HG03025 (cell line): ENCODE data around the gene GLIS1.

Experiments
- ATAC-seq: cut with Tn5 transposase; IDR thresholded peaks from one replicate; pipeline ENCODE4 v1.9.1; 2021; ENCODE audit warnings: mild to moderate bottlenecking, moderate library complexity; ENCODE audit not compliant: unreplicated experiment, low FRiP score

Gene GLIS1

DNA sequence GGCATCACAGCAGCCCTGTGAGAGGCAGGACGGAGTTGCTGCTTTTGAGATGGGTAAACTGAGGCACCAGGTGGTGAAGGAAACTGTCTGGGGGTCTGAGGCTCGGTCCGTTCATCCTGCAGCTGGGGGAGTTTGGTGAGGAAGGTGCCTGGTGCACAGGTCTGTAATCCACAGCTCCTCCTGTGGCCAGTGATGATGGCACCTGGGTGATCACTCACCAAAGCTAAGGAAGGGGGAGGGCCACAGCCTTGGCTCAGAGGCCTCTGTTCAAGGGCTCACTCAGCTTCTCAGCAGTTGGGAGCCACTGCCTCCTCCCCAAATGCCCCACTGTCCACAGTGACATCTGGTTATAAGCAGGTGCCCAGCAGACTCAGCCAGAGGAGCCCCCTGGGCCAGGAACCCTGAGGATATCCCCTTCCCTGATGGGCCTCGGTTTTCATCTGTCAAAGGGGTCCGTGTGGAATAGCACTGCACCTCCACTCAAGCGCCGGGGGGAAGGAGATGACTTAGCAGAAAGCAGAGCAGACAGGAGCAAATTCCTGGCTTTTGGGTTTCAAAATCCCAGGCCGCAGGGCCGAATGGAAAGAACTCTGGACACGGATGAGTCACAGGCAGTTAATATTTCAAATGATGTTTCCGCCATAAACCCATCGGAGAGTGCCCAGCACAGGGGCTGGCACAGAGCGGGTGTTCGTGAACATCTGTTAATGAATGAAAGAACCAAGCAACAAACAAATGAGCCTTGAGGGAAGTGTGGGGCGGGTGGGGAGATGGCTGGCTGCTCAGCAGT, 197.0 kb downstream of the GLIS1 start:
- ATAC-seq = no peak

DNA sequence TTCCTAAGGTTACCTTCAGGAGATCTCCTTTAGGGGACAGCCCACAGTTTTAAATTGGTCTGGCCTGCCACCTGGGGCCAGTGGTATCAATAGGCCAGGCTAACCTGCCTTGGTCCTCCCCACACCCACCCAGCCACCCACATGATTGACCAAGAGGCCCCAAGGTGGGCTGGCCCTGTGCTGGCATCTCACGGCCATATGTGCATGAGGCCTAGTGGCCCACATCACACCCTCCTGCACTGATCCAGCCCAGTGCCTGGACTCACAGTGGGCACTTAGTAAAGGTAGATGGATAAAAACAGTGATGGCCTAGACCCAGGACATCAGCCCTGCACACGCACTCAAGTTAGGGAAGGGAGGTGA, 197.7 kb downstream of the GLIS1 start:
- ATAC-seq = no peak

DNA sequence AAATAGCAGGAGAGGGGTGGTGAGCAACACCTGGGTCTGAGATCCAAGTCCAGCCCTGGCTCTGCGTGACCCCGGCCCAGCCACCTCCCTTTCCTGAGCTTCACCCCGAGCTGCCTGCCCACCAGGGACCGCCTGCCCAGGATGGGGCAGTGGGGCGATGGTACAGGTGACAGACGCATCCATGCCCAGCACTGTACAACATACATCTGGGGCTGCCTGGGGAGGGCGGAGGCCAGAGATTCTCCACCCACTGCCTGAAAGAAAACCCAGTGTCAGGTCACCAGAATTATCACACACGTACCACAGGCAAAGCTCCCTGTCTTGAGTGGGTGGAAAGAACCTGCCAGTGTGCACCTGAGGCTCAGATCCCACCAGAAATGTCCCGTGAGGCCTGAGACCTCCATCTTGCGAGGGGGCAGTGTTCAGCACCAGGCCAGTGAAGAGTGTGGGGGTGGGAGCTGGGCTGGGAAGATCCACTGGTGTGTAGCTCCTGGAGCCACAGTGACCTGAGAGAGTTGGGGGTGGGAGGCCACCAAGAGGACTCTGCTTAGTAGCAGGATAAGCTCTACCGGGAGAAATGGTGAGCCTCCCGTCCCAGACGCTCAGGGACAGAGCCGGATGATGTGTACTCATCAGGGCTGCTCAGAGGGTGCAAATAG, 198.2 kb downstream of the GLIS1 start:
- ATAC-seq = no peak

DNA sequence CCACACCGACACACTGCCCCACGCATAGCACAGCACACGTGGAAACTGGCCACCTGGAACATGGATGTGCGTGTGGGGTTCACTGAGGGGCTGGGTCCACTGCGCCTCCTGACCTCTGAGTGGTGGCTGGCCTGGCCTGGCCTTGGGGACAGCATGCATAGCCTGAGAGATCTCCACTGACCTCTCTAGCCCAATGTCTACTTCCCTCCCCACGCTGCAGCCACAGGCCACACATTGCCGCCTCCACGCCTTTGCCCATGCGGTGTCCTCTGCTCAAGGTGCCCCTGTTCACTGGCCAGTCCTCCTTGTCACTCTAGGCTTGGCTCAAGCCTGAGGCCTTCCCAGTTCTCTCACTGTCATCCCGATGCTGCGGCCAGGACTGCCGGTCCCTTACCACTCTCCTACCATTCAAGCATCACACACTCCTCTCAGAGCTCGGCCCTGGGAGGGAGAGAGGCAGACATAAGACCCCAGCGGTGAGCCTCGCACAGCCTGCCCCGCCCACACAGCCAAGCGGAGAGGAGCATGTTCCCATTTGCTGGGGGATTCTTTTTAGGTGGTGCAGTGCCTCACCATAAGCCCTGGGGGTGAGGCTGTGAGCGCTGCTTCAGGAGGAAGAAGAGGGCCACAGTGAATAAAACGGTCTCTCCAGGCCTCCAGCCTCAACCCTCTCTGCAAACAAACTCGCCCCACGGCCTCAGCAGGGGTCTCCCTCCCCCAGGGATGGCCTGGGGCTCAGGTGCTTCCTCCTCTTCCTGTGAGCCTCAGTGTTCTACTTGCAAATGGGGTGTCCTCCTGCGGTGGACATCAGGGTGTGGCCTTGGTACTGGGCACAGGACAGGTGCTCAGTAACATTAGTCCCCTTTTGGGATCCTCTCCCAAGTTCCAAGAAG, 199.0 kb downstream of the GLIS1 start:
- no peak for ATAC-seq

DNA sequence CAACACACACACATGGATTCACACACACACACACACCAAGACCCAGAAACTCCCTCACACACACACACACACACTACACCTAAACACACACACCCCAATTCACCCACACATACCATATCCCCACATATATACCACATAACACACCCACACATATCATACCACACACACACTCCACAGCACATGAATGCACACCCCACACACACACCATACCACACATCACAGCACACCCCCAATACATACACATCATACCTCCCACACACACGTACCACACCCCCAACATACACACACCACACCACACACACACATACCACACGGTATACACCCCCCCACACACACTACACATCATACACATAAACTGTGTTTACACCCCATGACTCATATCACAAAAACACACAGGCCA, 199.7 kb downstream of the GLIS1 start:
- no peak for ATAC-seq

DNA sequence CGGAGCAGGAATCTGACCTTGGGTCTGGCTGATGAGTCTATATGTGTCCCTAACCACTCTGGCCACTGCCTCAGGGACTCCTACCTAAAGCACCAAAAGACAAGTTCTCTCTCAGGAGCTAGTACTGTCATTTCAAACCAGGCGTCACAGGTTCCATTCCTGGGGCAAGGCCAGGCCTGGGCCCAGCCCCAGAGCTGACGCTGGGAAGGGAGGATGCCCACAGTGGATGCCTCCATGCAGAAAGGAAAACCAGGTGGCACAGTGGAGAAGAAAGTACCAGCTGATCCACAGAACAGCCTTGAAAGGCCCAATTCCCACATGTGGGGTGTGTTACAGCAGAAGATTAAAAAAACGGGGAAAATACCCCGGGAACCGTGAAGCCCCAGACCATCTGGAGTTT, 202.4 kb downstream of the GLIS1 start:
- ATAC-seq = no peak

DNA sequence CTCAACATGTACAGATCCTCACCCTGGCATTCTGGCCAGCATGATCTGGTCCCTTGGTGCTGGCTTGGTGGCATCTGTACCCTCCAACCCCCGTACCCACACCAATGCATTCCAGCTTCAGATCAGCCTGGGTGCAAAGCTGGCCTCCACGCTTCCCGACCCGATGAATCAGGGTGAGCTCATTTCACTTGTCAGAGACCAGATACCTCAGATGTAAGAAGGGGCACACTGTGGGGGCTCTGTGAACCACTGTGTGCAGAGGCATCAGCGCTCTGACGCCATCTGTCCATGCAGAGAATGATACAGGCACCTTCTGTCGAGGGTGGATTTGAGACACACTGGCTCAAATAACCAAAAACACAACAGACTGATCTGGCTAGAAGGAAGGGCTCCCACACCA, 203.1 kb downstream of the GLIS1 start:
- no peak for ATAC-seq

DNA sequence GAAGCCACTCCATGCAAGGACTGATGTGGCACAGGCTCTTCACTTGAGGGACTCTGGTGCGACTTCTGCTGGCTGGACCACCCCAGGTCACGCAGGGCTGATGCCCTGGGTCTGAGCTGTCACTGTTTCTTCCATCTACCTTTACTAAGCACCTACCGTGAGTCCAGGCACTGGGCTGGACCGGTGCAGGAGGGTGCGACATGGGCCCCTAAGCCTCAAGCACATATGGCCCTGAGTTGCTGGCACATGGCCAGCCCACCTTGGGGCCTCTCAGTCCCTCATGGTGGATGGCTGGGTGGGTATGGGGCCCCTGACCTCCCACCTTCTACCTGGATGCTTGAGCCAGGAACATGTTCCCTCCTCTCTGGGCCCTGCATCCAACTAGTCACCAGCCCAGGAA, 203.7 kb downstream of the GLIS1 start:
- ATAC-seq = no peak

DNA sequence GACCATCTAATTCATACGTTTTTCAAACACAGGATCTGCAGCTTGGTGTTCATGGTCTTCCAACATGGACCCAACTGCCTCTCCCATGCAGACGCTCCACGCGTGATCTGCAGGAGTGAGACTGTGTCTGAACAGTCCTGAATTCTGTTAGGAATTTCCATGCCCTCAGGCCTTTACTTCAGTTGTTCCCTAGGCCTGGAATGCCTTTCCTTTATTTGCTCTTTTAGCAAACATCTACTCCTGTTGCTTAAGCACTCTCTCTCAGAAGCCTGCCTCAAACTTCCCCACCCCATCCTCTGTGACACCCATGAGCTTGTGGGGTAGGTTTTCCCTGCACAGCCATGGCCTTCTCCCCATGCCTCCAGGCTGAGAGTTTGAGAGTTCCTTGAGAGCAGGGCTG, 206.1 kb downstream of the GLIS1 start:
- ATAC-seq = no peak

DNA sequence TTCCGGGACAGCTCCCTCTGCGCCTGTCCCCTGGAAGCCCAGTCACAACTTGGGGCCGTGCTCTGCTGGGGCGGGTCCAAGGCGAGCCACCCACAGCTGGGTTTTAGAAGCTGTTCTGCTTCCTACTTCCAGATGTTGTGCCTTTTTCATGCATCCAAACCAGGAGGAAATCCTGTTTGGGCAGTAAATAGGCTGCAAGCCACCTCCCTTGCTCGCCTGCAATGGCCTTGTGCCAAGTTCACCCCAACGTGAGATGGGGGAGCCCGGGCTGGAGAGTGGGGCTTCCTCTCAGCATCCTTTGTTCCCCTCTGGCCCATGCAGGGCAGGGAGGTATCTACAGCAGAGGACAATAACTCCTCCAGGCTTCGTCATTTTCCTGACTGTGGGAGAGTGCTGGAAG, 206.6 kb downstream of the GLIS1 start:
- no peak for ATAC-seq

DNA sequence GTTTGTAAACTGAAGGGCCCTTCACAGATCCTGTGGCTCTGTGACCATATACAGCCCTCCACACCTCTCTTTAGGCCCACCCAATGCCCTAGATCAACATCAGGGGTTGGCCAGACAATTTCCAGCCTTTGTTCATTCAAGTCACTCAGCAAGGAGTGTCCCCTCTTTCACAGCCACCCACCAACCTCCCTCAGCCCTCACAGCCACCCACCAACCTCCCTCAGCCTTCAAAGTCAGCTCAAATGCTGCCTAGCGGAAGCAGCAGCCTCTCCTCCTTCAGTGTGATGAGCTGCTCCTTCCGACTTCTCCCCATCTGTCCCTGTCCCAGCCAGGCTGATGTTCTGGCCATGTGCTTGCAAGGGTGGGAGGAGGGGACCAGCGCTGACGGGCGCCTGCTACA, 208.4 kb downstream of the GLIS1 start:
- ATAC-seq = no peak

DNA sequence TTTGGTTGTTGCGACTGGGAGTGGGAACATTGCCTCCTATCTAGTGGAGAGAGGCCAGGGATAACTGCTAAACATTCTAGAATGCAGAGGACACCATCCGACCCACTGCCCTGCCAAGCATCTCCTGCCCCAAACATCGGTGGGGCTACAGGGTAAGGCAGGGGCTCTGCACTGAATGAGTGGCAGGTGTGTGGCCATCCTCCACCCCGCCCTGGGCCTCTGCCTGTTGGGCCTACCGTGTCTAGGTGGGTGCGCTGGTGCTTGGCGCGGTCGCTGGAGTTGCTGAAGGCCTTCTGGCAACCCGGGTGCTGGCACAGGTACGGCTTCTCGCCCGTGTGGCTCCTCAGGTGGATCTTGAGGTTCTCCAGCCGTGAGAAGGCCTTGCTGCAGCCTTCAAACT, 209.4 kb downstream of the GLIS1 start:
- no peak for ATAC-seq

DNA sequence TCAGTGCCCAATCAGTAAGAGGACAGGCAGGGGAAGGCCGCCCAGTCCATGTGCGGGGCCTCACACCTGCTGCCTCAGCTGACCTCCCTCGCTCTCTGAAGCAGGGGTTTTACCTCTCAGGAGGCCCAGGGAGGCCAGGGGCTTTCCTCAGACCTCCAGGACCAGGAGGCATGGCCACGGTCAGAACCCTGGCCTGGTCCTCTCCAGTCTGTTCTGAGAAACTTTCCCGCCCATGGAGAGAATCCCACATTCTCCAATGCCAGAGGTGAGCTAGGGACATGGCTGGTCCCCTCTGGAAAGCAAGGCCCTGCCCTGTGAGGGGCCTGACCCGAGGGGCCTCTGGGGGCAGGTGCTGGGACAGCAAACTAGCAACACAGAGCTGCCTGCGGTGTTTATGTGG, 211.6 kb downstream of the GLIS1 start:
- ATAC-seq = no peak

DNA sequence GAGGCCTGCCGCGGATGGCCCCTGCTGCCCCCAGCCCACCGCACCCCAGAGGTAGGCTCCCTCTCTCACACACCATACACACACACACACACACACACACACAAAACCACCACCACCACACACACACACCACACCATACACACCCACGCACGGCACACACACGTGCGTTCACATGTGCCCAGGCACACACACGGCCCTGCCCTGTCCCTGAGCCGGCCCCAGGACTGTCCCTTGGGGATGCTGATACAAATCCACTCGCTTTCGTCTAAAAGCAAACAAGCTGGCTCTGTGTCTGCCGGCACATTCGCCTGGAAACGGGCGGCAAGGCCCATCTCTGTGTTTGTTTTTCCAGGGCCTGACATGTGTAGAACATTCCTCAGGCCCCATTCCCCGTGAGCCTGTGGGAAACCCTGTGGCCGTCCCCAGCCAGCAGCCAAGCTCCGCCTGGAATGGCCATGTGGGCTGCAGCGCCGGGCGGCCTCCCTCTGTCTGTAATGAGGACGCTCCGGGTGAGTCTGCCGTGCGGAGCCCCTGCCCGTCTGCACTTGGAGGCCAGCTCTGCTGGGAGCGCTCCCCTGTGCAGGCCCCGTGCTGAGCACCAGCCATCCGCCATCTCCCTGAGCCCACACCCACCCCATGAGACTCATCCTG, 212.4 kb downstream of the GLIS1 start:
- no peak for ATAC-seq

DNA sequence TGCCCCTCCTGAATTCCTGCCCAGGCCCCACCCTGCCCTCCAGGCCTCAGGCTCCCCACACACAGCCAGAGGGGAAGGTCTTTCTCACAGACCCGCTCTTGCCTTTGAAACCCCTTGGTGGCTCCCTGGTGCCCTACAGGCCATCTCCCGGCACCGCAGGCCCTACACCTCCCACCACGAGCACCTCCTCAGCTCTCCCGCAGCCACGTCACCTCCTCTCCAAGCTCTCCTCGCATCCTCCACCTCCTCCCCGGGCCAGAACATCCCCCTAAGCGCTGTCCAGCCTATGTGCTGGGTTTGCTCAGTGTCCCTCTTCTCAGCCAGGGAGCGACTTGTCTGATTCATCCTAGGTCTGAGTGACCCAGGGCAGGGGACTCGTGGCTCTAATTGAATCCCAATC, 213.4 kb downstream of the GLIS1 start:
- ATAC-seq = no peak

DNA sequence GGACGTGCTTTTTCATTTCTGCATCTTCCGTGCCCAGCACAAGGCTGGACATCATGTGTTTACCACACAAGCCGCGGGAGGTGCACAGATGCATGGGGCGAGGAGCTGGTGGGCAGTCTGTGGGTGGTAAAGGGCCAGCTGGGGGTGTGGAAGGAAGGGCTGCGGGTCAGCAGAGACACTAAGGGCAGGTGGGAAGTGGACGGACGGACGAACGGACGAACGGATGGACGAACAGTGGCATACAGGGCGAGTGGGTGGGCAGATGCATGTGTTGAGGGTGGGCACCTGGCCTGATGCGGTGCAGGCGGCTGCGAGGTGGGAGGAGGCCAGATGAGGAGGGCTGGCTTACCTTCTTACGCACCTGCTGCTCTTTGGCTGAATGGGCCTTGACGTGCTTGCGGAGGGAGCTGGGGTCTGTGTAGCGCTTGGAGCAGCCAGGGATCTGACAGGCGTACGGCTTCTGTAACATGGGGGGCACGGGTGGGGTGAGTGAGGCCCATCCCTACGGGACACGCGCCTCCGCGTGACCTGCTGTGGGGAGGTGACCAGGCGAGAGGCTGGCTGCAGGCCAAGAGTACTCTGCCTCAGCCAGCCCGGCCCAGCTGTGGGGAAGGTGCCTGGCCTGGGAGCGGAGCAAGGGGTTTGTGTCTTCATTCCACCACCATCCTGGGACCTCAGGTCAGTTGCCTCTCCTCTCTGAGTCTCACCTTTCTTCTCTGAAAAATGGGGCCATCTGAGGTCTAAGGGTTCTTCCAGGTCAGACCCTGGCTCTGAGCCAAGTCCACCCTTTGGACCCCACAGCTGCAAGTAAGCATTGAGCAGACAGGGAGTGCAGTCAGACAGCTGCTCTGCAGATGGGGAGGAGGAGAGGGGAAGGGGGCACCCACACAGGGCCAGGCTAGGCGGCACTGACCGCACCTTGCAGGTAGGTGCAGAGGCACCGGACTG, 214.3 kb downstream of the GLIS1 start:
- no peak for ATAC-seq

DNA sequence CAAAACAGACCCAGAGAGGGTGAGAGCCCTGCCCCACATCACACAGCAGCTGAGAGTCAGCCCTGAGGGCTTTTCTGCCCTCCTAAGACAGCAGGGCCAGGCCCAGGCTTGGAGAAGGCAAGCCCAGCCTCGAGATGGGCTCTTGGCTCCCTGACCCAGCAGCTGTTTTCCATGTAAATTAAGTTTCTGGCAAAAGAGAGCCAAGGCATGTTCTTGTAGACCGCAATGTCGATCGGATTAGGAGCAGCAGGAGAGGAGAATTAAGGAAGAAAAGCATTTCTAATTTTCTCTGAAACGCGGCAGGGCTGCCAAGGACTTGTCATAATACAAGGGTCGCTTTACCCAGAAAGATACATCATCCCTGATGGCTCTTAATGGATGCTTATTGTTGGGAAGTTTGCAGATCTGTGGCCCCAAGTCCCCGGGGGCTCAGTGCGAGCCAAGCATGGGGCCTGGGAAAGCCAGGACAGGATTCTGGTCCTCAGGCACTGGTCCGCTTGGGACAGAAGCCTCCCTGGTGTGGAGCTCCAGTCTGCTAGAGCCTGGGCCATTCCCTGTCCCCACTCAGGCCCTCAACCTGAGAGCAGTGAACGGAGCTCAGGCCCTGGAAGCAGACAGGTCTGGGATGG, 216.9 kb downstream of the GLIS1 start:
- ATAC-seq = no peak

DNA sequence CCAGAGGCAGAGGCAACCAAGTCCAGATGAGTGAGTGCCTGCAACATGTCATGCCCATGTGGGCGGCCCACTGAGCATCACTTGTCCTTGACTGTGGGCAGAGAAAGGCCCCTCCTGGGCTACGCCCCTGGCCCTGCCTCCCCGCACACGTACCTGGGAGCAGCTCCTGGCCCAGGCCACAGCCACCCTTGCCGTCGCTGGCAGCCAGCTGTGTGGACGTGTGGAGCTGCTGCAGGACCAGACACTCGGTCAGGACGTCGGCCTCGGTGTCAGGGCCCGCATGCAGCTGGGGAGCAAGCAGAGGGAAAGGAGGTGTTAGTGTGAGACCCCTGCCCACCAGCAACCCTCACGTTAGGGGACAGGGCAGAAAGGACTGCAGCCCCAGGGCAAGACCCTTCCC, 218.5 kb downstream of the GLIS1 start:
- no peak for ATAC-seq

DNA sequence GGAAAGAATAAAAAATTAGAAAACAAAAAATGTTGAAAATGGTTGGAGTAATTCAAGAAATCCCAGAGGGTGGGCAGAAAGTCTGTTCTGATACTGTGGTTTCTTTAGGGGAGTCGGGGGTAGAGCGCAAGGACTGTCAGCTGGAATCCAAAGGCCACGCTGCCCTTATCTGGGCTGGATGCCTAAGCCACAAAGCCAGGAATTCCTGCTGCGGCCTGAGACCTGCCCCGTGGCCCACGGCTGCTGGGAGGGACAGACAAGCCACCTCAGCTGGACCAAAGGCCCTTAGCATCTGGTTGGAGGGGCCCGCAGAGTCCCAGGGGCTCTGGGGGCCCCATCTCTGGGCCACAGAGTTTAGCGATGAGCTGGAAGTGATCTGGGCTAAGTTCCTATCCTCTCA, 219.5 kb downstream of the GLIS1 start:
- ATAC-seq = no peak
